Kidney epithelial cell (primary cell): ENCODE results near the gene MBOAT1. TPM values are rescaled to one million over a fixed set of nuclear protein-coding genes. Genes with fewer than 3 reads are reported as not detected.
A peak's percentile ranks its signal among the peaks of the same experiment; 100 is the strongest.

ENCODE experiments used
- DNase-seq: peaks from one replicate; pipeline ENCODE4 v3.0.0-alpha.2; 2010; ENCODE audit warnings: low read depth
- H3K27me3 ChIP-seq: 2 replicates; pipeline ENCODE4 v1.6.0; 2011; ENCODE audit warnings: low read length; ENCODE audit not compliant: control insufficient read depth, insufficient read depth
- H3K36me3 ChIP-seq: 2 replicates; pipeline ENCODE4 v1.5.1; 2011; ENCODE audit warnings: low read length; ENCODE audit not compliant: control insufficient read depth, insufficient read depth
- H3K4me3 ChIP-seq: 2 replicates; pipeline ENCODE4 v1.5.1; 2011; ENCODE audit warnings: low read depth, mild to moderate bottlenecking, control low read depth, low read length
- CTCF ChIP-seq: IDR thresholded peaks from 2 replicates; pipeline ENCODE4 v1.5.1; 2011; ENCODE audit warnings: mild to moderate bottlenecking, moderate library complexity, low read length, control low read depth, inconsistent platforms; ENCODE audit not compliant: insufficient read depth, poor library complexity, severe bottlenecking
- total RNA-seq: library from RNA; depleted of rRNA; stranded (reverse); fragments of >200 nt; gene quantifications from 2 replicates; pipeline ENCODE4 v1.2.3, GENCODE V29; 2015

The MBOAT1 gene
- total RNA-seq, 1 donor from 2014 or later = 12.0 TPM

DNA sequence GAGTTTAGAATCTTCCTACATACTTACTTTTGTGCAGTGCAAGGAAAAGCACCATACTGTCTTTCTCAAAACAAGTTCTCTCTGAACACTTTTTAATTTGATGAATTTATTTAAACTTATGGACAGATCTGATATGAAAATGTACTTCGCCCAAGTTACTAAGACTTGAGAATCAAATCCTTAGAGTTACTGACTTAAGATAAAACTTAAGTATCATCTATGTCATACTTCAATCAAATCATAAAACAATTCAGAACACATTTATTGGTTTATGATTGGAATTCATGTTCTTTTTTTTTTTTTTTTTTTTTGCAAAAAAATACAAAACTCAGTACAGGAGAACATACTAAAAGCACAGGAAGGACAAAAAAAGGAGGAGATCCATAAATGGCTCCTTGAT, 77.7 kb downstream of the MBOAT1 start:
- TF ChIP-seq CTCF = no peak
- Histone ChIP-seq H3K36me3 (no peaks in the 10 kb centered on the region), H3K4me3 (no peak overlapping the region), H3K27me3 (no peaks in the 10 kb centered on the region)
- no peak for DNase-seq

DNA sequence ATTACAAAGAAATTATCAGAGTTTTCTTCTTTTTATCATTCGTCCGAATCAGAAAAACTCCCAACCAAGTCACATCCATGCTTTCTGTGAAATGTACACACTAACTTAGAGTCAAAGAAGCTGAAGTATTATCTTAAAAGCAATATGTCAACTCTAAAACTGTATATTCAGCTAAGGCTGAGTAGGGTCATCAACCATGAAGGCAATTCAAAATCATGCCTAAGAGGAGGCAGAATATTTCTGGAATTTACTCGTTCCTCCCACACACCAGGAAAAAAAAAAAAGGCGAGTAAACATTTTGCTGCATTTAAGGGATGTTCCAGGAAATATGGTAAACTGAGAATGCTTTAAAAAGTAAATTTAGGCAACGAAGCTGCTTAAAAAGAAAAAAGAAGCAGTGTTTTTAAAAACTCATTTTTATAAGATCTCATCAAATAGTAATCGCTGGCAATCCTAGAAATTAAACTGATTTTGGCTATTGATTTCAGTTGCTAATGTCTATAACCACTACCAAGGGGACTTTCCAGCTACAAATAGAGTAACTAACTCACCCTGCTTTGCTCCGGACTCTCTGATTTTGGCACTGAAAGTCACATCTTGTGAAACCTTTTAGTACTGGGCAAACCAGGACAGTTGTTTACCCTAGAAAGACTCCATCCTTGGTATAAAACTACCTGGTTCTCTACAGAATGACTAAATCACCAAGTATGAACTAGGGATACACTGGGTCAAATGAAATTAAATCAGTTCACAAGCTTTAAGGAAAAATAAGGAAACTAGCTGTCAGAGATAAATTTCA, 82.8 kb downstream of the MBOAT1 start:
- Histone ChIP-seq H3K4me3 (no peak overlapping the region), H3K27me3 (no peaks in the 10 kb centered on the region), H3K36me3 (no peaks in the 10 kb centered on the region)
- no peak for DNase-seq
- TF ChIP-seq CTCF = no peak

GRCh38 chr6:20128018-20128417, 84.3 kb downstream of the MBOAT1 start:
- no peak for TF ChIP-seq CTCF
- no peak for DNase-seq
- Histone ChIP-seq H3K36me3 (no peaks in the 10 kb centered on the region), H3K4me3 (no peak overlapping the region), H3K27me3 (no peaks in the 10 kb centered on the region)

- Histone ChIP-seq H3K4me3 (no peak overlapping the region), H3K27me3 (no peaks in the 10 kb centered on the region), H3K36me3 (no peaks in the 10 kb centered on the region)
- no peak for DNase-seq
- peak; percentile 98 for TF ChIP-seq CTCF
These were observed 85.2 kb downstream of the MBOAT1 start for GRCh38 chr6:20126789-20127653.

DNA sequence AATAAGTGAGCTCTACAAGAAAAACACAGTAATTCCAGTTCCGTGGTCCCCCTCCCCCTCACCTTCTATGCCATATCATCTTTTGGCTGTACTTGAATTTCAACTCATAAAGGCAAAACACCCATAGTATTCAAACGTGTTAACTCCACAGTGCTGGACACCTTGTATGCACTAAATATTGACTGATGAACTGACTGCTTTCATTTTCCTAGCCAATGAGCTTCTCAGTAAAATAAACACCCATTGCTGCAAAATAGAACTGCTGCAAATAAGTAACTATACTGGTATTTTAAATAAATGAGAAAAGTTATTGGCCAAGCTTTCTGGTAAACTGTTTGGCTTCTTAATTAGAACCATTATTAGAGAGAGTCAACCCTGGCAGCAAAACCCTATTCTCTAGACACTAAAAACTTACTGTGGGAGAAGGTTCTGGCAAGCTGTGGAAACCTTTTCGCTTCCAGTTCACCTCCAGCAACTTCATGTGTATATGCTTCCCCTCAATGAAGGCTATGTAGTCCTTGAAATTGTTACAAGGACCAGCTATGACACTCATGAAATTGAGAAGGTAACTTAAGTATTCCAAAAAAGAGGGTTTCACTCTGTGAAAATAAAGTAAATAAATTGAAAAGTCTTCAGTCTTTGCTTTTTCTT, 86.0 kb downstream of the MBOAT1 start:
- DNase-seq = no peak
- H3K27me3 ChIP-seq = no peaks in the 10 kb centered on the region
- H3K4me3 ChIP-seq = no peak overlapping the region
- no peak for TF ChIP-seq CTCF
- no peaks in the 10 kb centered on the region for H3K36me3 ChIP-seq
